ENCODE measurements around the gene ZNHIT2. TPM values are rescaled to one million over a fixed set of nuclear protein-coding genes. Genes with fewer than 3 reads are reported as not detected.
A peak's percentile ranks its signal among the peaks of the same experiment; 100 is the strongest.

The ZNHIT2 gene
- total RNA-seq, 1 donor from 2014 or later: 11.5 TPM

- DNase-seq (ENCODE audit: low spot score): no peak
Observed at GRCh38 chr11:65107751-65108468, 9.6 kb downstream of the ZNHIT2 start.

- DNase-seq (ENCODE audit: low spot score): no peak
Observed at GRCh38 chr11:65107078-65107477, 10.4 kb downstream of the ZNHIT2 start.

GRCh38 chr11:65104628-65105027 is 12.9 kb downstream of the ZNHIT2 start:
- DNase-seq (ENCODE audit: low spot score): no peak

- no peak for DNase-seq (ENCODE audit: low spot score)
Observed at GRCh38 chr11:65103476-65103875, 14.0 kb downstream of the ZNHIT2 start.

GRCh38 chr11:65102142-65103095 is 15.1 kb downstream of the ZNHIT2 start:
- DNase-seq (ENCODE audit: low spot score): no peak

- no peak for DNase-seq (ENCODE audit: low spot score)
Observed at GRCh38 chr11:65100674-65101350, 16.7 kb downstream of the ZNHIT2 start.

GRCh38 chr11:65096926-65097325 is 20.6 kb downstream of the ZNHIT2 start:
- no peak for DNase-seq (ENCODE audit: low spot score)

GRCh38 chr11:65095974-65096806 is 21.3 kb downstream of the ZNHIT2 start, which contains the start of gene VPS51:
Gene VPS51, plus strand, starts transcription at chr11:65096214. Its CDS starts 37 bp downstream, at chr11:65096251.
- DNase-seq (ENCODE audit: low spot score): no peak

- DNase-seq (ENCODE audit: low spot score): no peak
Observed at GRCh38 chr11:65095427-65095826, 22.1 kb downstream of the ZNHIT2 start.

GRCh38 chr11:65090628-65091027 is 26.9 kb downstream of the ZNHIT2 start:
- DNase-seq (ENCODE audit: low spot score): no peak

GRCh38 chr11:65089621-65090020 is 27.9 kb downstream of the ZNHIT2 start:
- DNase-seq (ENCODE audit: low spot score): no peak

- DNase-seq (ENCODE audit: low spot score): no peak
Observed at GRCh38 chr11:65087827-65088226, 29.7 kb downstream of the ZNHIT2 start.

GRCh38 chr11:65087216-65087615 is 30.3 kb downstream of the ZNHIT2 start:
- no peak for DNase-seq (ENCODE audit: low spot score)

- DNase-seq (ENCODE audit: low spot score): no peak
Observed at GRCh38 chr11:65086809-65087208, 30.7 kb downstream of the ZNHIT2 start.

GRCh38 chr11:65085446-65085845 is 32.1 kb downstream of the ZNHIT2 start:
- no peak for DNase-seq (ENCODE audit: low spot score)

- DNase-seq (ENCODE audit: low spot score): no peak
Observed at GRCh38 chr11:65084598-65085375, 32.7 kb downstream of the ZNHIT2 start.

- DNase-seq (ENCODE audit: low spot score): peak; percentile 99
Observed at GRCh38 chr11:65083834-65084597, 33.5 kb downstream of the ZNHIT2 start, which contains the start of the genes CDCA5 and ZFPL1. Gene CDCA5, minus strand, starts transcription at chr11:65084040. Its CDS starts 62 bp downstream, at chr11:65083978. Gene ZFPL1, plus strand, starts transcription at chr11:65084222. Its CDS starts 477 bp downstream, at chr11:65084699.

GRCh38 chr11:65083134-65083833 is 34.2 kb downstream of the ZNHIT2 start:
- no peak for DNase-seq (ENCODE audit: low spot score)
